Measurements from ENCODE around the gene NCOA6.
A peak's percentile ranks its signal among the peaks of the same experiment; 100 is the strongest.

Gene NCOA6

DNA sequence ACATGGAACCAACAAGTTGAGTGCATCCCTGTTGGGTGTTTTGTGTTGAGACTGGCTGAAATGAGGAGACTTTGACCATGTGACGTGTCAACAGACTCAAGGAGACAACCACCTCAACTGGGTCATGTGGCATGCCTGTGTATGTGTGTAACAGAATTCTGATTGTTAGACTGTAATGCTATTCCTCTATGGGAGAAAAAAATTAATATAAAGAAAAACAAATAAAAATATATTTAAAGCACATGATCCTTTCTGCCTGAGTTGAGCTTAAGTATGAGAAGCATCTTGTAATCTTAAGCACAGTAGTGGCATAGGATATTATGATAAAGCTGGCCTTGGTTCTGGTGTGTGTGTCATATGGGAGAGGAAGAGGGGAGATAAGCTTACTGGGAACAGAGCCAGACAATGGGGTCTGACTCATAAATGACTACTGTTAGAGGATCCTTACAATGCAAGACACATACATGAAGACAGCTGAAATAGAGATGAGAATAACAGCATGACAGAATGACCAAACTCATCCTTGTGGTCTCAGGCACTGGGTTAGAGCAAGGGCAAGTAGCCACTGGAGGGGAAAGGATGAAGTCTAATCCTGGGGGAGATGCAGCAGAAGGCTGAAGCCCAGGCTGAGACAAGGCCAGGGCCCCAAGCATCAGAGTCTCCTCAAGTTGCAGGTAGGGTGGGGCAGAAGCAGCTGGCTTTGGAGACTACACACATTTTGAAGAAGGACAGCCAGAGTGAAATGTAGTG lies 112.1 kb downstream of the NCOA6 start:
- DNase-seq (ENCODE audit: low read depth), result peak; percentile 99
- no peak overlapping the region for H3K4me3 ChIP-seq (ENCODE audit: low read depth, low read length)

DNA sequence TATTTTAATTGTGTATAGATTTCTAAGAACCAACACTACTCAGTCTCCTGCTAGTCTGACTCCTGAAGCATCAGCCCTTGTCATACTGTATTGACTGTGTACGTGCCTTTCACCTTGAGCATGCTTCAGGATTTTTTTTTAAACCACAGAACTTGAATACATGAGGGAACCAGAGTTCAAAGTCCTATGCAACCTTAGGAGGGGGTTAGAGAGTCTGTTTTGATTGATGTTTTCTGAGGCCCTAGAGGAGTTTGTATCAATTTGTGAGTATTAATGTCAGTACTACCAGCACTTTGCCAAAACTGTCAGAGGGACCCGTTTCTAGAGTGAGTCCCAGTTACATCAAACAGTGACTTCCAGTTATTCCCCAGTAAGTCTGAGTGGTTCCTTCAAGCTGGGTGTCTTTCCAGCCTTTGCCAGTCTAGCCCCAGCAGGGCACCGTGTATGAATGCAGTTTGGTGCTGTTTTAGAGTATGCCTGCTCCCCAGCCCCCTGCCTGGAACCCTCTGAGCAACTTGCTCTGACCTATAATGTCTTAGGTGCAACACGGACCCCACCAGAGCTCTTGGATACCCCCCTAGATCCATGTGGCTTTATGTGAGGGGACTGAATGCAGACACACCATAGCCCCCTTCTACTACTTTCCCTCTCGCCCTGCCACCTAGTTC lies 112.8 kb downstream of the NCOA6 start:
- H3K4me3 ChIP-seq (ENCODE audit: low read depth, low read length), result no peak overlapping the region
- no peak for DNase-seq (ENCODE audit: low read depth)
- TF ChIP-seq, protein P1, sequence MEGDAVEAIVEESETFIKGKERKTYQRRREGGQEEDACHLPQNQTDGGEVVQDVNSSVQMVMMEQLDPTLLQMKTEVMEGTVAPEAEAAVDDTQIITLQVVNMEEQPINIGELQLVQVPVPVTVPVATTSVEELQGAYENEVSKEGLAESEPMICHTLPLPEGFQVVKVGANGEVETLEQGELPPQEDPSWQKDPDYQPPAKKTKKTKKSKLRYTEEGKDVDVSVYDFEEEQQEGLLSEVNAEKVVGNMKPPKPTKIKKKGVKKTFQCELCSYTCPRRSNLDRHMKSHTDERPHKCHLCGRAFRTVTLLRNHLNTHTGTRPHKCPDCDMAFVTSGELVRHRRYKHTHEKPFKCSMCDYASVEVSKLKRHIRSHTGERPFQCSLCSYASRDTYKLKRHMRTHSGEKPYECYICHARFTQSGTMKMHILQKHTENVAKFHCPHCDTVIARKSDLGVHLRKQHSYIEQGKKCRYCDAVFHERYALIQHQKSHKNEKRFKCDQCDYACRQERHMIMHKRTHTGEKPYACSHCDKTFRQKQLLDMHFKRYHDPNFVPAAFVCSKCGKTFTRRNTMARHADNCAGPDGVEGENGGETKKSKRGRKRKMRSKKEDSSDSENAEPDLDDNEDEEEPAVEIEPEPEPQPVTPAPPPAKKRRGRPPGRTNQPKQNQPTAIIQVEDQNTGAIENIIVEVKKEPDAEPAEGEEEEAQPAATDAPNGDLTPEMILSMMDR (conservative IDR thresholded peaks at IDR 0.05; ENCODE audit: low read depth, low read length), result no peak

More for the DNA sequence above, 112.1 kb downstream of the NCOA6 start:
- TF ChIP-seq, protein P1 (conservative IDR thresholded peaks at IDR 0.05; ENCODE audit: low read depth, low read length), result no peak

DNA sequence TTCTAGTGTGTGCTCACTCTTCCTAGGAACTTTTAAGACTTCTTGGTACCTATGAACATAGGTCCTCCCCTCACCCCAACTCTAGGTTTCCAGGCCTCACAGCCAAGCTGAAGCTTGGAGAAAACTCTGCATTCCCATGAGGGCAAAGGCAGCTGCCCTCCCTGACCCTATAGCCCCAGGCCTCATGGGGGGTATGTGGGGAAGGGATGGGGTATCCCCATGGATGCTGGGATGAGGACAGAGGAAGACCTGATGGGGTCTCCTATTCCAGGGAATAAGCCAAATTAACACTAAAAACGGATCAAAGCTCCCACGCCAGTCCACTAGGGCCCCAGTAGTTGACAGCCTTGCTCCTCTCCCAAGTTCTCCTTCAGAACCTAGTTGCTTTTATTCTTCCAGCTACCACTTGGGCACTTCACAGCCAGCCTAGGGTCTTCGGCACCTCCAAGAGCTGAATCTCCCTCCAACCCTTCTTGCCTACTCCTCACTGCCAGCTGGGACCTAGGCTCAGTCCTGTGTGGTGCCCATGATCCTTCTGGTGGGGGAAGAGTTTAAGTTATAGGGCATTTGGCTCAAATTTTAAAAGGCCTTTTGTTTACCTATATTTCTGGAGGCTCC lies 113.5 kb downstream of the NCOA6 start:
- TF ChIP-seq, protein P1 (conservative IDR thresholded peaks at IDR 0.05; ENCODE audit: low read depth, low read length), result no peak
- no peak overlapping the region for H3K4me3 ChIP-seq (ENCODE audit: low read depth, low read length)
- DNase-seq (ENCODE audit: low read depth), result no peak

DNA sequence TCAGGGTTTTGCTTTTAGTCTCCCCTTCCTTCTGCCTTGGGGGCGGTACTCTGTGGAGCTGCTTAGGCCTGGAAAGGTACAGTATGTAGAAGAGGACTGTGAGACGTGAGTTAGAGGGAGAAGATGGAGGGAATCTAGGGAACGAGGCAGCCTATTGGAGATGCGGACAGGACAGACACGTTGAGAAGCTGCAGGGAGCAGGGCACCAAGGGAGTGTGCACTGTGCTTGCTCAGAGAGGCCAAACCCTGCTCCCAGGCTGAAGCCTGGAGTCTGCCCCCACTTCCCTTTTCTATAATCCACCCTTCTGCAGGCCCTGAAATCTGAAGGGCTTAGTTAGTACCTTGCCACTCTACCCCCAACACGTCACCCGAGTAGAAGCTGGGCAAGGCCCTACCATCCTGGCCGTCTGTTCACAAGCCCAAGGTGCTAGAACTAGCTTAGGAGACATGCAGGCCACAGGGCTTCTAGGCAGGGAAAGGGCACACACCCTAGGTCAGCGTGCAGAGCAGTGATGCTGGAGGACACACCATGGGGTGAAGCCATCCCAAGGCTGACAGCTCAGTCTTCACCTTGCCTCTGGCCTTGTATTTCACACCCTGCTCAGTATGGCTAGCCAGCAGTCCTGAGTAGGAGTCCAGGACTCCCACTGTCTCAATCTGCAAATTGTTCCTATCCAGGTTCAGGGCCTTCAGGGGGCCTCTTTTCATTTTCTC lies 114.4 kb downstream of the NCOA6 start:
- DNase-seq (ENCODE audit: low read depth), result no peak
- TF ChIP-seq, protein P1 (conservative IDR thresholded peaks at IDR 0.05; ENCODE audit: low read depth, low read length), result no peak
- H3K4me3 ChIP-seq (ENCODE audit: low read depth, low read length), result no peak overlapping the region

DNA sequence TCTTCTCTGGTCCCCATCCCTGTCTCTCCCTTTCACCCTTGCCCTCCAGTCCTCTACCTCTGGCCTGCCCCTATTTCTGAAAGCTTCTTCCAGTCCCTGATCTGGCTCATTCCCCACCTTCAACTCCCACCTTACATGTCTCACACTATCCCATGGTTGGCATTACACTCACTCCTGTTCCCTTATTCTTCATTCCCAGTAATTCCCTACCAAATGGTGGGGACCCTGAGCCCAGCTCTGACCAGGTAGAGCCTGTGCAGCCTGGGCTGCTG lies 114.9 kb downstream of the NCOA6 start:
- TF ChIP-seq, protein P1 (conservative IDR thresholded peaks at IDR 0.05; ENCODE audit: low read depth, low read length), result no peak
- H3K4me3 ChIP-seq (ENCODE audit: low read depth, low read length), result peak overlapping the region; percentile 73
- DNase-seq (ENCODE audit: low read depth), result no peak

DNA sequence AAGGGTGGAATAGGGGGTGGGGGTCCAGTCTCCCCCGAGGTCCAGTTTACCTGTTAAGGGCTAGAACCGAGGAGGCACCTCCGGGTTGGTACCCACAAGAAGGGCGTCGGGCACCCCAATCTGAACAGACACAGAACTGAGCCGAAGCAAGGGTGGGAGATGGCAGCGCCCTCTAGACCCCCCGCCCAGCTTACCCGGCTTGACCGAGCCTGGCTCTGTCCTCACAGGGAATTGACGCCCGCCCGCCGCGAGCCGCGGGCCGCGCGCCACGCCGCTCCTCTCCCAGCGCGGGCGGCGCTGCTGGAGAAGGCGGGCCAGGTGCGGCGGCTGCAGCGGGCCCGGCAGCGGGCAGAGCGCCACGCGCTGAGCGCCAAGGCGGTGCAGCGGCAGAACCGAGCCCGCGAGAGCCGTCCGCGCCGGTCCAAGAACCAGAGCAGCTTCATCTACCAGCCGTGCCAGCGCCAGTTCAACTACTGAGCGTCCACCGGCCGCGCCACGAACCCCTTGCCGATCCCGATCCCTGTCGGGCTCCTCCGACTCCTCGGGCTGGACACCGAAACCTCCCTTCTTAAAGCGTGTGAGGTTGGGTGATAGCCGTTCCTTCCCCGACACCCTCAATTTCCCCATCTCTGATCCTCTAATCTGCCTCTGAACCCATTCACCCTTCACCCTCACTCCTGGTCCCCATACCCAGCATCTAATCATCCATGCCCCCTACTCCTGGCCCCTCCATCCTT lies 115.5 kb downstream of the NCOA6 start:
- peak; percentile 60 for DNase-seq (ENCODE audit: low read depth)
- H3K4me3 ChIP-seq (ENCODE audit: low read depth, low read length), result peak overlapping the region; percentile 73
- TF ChIP-seq, protein P1 (conservative IDR thresholded peaks at IDR 0.05; ENCODE audit: low read depth, low read length), result no peak
